Neural cell (in vitro differentiated cells): Measurements from ENCODE around the gene C1QTNF9B.

Experiments used
- CTCF ChIP-seq: fragments of 450-650 bp; IDR thresholded peaks from 2 replicates; pipeline ENCODE4 v1.5.1; 2014; ENCODE audit warnings: antibody characterized with exemption, mild to moderate bottlenecking, moderate library complexity; ENCODE audit not compliant: poor library complexity, severe bottlenecking
- EP300 ChIP-seq: fragments of 450-650 bp; conservative IDR thresholded peaks from 2 replicates; pipeline ENCODE4 v1.6.1; 2014; ENCODE audit warnings: antibody characterized with exemption, mild to moderate bottlenecking, moderate library complexity; ENCODE audit not compliant: poor library complexity, severe bottlenecking
- POLR2AphosphoS5 ChIP-seq: IDR thresholded peaks from 2 replicates; pipeline ENCODE4 v1.6.1; 2012
- REST ChIP-seq: IDR thresholded peaks from 2 replicates; pipeline ENCODE4 v1.6.1; 2012; ENCODE audit warnings: borderline replicate concordance
- SMC3 ChIP-seq: fragments of 450-650 bp; conservative IDR thresholded peaks from 2 replicates; pipeline ENCODE4 v1.6.1; 2014; ENCODE audit warnings: antibody characterized with exemption, mild to moderate bottlenecking, moderate library complexity; ENCODE audit not compliant: poor library complexity
- TAF1 ChIP-seq: IDR thresholded peaks from 2 replicates; pipeline ENCODE4 v1.6.1; 2012; ENCODE audit warnings: low read depth

DNA sequence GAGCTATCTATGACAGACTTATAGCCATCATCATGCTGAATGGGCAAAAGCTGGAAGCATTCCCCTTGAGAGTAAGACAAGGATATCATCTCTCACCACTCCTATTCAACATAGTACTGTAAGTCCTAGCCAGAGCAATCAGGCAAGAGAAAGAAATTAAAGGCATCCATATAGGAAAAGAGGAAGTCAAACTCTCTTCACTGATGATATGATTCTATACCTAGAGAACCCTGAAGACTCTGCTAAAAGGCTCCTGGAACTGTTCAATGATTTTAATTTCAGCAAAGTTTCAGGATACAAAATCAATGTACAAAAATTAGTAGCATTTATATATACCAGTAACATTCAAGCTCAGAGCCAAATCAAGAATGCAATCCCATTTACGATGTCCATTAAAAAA is 21.7 kb upstream of the C1QTNF9B start:
- TF ChIP-seq CTCF (no peak), SMC3 (no peak), REST (no peak), TAF1 (no peak), EP300 (no peak), POLR2AphosphoS5 (no peak)
